ENCODE results near the gene CEP192. TPM values are rescaled to one million over a fixed set of nuclear protein-coding genes. Genes with fewer than 3 reads are reported as not detected.

The CEP192 gene
- total RNA-seq, 4 donors from 2014 or later: 35.3 to 80.3 (median 66.6) TPM

DNA sequence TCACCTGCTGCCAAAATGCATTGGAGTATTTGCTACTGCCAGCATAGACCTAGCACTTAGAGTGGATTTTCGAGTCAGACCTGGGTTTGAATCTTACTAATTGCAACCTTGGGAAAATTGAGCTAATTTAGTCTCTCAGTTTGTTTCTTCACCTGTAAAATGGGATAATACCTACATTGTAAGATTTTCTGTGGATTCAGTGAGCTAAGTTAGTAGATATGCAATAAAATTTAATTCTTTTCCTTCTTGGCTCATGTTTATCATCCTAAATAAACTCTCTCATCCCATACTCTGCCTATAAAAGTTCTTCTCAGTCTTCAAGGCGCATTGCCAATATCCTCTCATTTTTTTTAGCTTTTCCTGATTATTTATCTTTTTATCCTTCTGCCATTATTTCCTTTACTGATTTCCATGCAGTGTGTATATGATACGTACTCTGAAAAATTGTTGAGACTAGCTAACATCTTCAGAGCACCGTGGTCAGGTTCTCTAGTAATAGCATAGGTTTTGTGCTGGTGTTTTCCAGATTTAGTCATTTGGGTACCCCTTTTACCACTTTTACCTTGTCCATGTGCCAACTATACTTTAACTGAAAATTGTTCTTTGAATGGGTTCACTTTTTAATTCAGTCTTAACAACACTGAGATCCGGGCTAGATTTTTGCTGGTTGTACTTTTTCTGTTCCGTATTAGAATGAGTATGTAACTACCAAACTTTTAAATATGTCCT, 7.3 kb downstream of the CEP192 start:
- no peaks in the 10 kb centered on the region for H3K27me3 ChIP-seq
- H3K9me3 ChIP-seq: no peaks in the 10 kb centered on the region
- DNase-seq: no peak
- no peak overlapping the region for H3K27ac ChIP-seq
- H3K4me1 ChIP-seq: no peaks in the 10 kb centered on the region
- intact Hi-C loops (cut with DNase I; ENCODE audit: low total_unique reads): no loop called here
- no peaks in the 10 kb centered on the region for H3K36me3 ChIP-seq
- H3K4me3 ChIP-seq: no peak overlapping the region
- TF ChIP-seq POLR2A (IDR thresholded peaks at IDR 0.05): no peak
- TF ChIP-seq, protein P1, sequence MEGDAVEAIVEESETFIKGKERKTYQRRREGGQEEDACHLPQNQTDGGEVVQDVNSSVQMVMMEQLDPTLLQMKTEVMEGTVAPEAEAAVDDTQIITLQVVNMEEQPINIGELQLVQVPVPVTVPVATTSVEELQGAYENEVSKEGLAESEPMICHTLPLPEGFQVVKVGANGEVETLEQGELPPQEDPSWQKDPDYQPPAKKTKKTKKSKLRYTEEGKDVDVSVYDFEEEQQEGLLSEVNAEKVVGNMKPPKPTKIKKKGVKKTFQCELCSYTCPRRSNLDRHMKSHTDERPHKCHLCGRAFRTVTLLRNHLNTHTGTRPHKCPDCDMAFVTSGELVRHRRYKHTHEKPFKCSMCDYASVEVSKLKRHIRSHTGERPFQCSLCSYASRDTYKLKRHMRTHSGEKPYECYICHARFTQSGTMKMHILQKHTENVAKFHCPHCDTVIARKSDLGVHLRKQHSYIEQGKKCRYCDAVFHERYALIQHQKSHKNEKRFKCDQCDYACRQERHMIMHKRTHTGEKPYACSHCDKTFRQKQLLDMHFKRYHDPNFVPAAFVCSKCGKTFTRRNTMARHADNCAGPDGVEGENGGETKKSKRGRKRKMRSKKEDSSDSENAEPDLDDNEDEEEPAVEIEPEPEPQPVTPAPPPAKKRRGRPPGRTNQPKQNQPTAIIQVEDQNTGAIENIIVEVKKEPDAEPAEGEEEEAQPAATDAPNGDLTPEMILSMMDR (IDR thresholded peaks at IDR 0.05): no peak

DNA sequence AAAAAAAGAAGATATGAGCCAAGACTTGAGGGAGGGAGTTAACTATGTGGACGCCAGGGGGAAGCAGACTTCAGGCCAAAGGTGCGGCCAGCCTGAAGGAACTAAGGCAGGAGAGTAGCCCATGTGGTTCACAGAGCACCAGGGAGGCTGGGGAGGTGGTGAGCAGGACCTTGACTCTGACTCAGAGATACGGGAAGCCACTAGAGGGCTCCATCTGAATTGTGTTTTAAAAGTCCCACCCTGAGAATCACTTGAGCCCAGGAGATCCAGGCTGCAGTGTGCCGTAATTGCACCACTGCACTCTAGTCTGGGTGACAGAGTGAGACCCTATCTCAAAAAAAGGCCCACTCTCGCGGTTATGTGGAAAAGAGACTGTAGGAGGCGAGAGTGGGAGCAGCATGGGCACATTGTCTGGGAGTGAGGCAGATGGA, 12.3 kb downstream of the CEP192 start:
- H3K9me3 ChIP-seq: no peaks in the 10 kb centered on the region
- intact Hi-C loops (cut with DNase I; ENCODE audit: low total_unique reads): no loop called here
- H3K36me3 ChIP-seq: no peaks in the 10 kb centered on the region
- H3K27ac ChIP-seq: no peak overlapping the region
- DNase-seq: no peak
- no peaks in the 10 kb centered on the region for H3K27me3 ChIP-seq
- TF ChIP-seq, protein P1 (IDR thresholded peaks at IDR 0.05): no peak
- TF ChIP-seq POLR2A (IDR thresholded peaks at IDR 0.05): no peak
- H3K4me1 ChIP-seq: no peaks in the 10 kb centered on the region
- H3K4me3 ChIP-seq: no peak overlapping the region

DNA sequence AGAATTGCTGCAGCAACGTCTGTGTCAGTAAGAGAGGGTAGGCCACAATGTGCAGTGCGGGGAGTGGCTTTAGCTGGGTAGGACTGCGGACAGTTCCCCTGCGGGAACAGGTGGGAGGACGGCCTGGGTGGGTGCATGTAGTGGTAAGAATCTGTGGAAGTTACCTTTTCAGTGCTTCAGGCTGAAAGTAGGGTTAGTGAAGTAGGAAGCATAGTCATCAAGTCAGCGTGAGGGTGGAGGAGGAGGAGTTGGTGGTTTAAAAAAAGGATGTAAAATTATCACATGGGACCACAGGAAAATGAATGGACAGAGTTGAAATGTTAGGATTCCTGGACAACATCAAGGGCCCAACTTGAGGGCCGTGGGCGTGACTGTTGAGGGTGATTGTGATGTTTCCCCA, 13.2 kb downstream of the CEP192 start:
- TF ChIP-seq POLR2A (IDR thresholded peaks at IDR 0.05): no peak
- TF ChIP-seq, protein P1 (IDR thresholded peaks at IDR 0.05): no peak
- Histone ChIP-seq H3K27ac (no peak overlapping the region), H3K9me3 (no peaks in the 10 kb centered on the region), H3K4me3 (no peak overlapping the region), H3K27me3 (no peaks in the 10 kb centered on the region), H3K4me1 (no peaks in the 10 kb centered on the region), H3K36me3 (no peaks in the 10 kb centered on the region)
- DNase-seq: no peak
- intact Hi-C loops (cut with DNase I; ENCODE audit: low total_unique reads): no loop called here

DNA sequence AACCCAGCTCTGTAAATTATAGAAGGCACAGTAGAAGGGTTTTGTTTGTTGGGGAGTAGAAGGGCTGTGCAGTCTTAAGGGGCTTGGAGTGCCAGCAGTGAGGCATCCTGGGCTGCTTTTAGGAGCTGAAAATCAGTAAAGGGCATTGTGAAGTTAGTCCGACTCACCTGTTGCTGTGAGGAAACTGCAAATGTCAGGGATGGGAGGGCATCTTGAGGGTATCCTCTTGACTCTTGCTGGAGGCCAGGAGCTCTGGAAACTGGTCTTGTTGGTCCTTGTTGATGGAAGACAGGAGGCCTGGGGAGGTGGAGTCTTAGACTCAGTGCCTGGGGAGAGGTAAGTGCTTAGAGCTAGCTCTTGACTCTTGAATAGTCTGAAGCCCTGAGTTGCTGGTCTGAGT, 14.1 kb downstream of the CEP192 start:
- no peak for TF ChIP-seq POLR2A (IDR thresholded peaks at IDR 0.05)
- TF ChIP-seq, protein P1 (IDR thresholded peaks at IDR 0.05): no peak
- Histone ChIP-seq H3K4me3 (no peak overlapping the region), H3K27ac (no peak overlapping the region), H3K9me3 (no peaks in the 10 kb centered on the region), H3K36me3 (no peaks in the 10 kb centered on the region), H3K27me3 (no peaks in the 10 kb centered on the region), H3K4me1 (no peaks in the 10 kb centered on the region)
- intact Hi-C loops (cut with DNase I; ENCODE audit: low total_unique reads): no loop called here
- no peak for DNase-seq

DNA sequence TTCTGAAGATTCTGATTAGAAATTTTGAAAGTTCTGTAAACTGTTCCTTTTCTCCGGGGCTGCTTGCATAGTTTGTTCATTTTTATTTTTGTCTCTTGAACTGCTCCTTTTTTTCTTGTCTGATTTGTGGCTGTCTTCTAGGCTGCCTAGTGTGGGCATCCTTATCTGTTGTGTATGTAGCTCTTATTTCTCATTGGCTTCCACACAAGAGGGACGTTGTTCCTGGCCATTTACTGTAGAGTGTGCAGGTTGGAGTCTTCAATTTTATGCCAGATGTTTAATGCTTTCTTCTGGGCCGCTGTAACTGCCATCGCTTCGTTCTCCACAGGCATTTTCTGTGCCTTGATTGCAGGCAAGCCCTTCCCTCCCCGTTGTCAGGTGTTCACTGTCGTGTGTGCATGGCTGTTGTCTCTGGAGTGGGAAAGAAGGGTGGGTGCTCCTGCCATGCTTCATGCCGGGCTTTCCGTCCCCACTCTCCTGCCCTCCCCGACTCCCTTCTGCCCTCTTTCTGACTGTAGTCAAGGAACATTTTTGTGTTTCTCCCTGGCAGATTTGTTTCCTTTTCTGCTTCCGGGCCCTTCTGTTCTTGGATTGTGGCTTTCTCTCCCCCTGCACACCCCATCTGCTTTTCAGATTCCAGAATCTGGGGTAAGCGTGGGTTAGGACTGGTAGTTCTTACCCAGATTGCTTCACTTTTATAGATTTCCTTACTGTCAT, 15.5 kb downstream of the CEP192 start:
- H3K27me3 ChIP-seq: no peaks in the 10 kb centered on the region
- no peaks in the 10 kb centered on the region for H3K9me3 ChIP-seq
- no peak overlapping the region for H3K27ac ChIP-seq
- no peak for DNase-seq
- no peaks in the 10 kb centered on the region for H3K36me3 ChIP-seq
- no peaks in the 10 kb centered on the region for H3K4me1 ChIP-seq
- TF ChIP-seq, protein P1 (IDR thresholded peaks at IDR 0.05): no peak
- TF ChIP-seq POLR2A (IDR thresholded peaks at IDR 0.05): no peak
- intact Hi-C loops (cut with DNase I; ENCODE audit: low total_unique reads): no loop called here
- no peak overlapping the region for H3K4me3 ChIP-seq

Data from uterus (tissue), 4 donors.